Measurements from ENCODE around the gene SIK1. TPM values are rescaled to one million over a fixed set of nuclear protein-coding genes. Genes with fewer than 3 reads are reported as not detected.

Gene SIK1
- total RNA-seq, 4 donors from 2014 or later, result 3.8 to 86.6 (median 14.5) TPM

DNA sequence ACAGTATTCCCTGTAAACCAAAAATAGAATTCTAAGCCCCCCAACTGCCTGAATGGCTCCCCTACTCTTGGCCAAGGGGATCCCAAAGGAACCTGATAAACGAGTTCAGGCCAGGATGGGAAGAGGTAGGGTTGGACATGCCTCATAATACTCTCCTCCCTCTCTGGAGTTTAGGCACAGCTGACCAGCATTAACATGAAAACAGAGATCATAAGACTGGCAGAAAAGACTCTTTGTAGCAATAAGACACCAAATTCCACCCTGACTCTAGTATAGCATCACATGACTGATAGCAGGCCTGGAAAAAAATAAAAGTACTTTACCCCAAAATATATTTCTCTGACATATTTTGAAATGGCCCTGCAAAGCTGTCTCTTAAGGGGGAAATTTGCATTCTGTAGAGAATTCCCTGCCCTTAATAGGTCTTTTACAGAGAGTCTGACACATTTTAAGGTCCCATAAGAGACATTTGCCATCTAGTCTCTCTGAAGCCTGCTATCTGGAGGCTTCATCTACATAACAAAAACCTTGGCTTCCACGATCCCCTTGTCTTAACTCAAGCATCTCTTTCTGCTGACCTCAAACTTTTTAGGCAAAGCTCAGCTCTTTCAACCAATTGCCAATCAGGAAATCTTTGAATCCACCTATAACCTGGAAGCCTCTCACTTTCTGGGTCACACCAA lies 55.9 kb downstream of the SIK1 start:
- DNase-seq (ENCODE audit: low spot score) (no peak), ATAC-seq (ENCODE audit: low FRiP score) (no peak)
- TF ChIP-seq, protein P1, sequence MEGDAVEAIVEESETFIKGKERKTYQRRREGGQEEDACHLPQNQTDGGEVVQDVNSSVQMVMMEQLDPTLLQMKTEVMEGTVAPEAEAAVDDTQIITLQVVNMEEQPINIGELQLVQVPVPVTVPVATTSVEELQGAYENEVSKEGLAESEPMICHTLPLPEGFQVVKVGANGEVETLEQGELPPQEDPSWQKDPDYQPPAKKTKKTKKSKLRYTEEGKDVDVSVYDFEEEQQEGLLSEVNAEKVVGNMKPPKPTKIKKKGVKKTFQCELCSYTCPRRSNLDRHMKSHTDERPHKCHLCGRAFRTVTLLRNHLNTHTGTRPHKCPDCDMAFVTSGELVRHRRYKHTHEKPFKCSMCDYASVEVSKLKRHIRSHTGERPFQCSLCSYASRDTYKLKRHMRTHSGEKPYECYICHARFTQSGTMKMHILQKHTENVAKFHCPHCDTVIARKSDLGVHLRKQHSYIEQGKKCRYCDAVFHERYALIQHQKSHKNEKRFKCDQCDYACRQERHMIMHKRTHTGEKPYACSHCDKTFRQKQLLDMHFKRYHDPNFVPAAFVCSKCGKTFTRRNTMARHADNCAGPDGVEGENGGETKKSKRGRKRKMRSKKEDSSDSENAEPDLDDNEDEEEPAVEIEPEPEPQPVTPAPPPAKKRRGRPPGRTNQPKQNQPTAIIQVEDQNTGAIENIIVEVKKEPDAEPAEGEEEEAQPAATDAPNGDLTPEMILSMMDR (IDR thresholded peaks at IDR 0.05), result no peak

DNA sequence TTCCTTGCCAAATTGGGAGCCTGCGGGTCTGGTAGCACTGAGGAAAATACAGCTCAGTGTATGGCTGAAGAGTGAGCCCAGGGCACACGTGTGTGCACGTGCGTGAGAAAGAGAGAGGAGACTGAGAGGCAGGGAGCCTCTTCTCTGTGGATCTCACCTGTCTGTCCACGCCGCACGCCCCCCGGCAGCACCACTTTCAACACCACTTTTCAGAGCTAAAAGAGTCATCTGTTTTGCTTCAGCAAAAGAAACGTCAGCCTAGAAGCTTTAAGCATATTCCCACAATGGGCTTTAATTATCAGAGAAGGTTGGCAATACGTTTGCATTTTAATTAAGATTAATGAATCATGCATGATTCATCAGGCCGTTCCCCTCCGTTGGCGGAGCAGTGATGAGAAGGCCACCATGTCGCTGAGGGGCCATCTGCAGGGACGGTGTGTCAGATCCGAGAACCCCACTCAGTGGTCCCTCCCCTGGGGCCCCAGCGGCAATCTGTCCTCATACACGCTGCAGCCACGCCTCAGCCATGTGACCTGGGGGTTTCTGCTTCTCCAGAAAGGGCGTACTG lies 56.8 kb downstream of the SIK1 start:
- ATAC-seq (ENCODE audit: low FRiP score), result no peak
- TF ChIP-seq, protein P1 (IDR thresholded peaks at IDR 0.05), result no peak
- DNase-seq (ENCODE audit: low spot score), result no peak

DNA sequence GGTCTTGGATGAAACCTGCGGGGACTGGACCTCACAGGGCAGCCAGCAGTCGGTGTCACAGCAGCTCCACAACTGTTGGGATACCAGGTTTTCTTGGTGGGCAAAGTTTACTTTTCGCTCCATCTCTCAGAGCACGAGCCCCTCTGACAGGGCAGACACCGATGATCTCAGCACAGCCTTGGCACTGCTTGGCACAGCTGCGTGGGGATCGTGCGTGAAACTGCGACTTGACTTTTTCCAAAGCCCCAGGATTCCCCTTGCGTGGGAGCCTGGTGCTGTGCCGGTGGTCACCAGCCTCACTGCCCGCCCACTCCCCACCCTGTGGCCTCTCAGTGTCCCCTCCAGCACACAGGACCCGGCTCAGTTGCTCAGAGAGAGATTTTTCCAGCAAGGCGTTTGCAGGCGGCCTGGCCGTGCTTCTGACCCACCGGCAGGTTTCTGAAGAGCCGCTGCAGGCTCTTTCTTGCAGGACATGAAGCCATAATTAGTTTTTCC lies 57.3 kb downstream of the SIK1 start:
- ATAC-seq (ENCODE audit: low FRiP score), result no peak
- no peak for DNase-seq (ENCODE audit: low spot score)
- TF ChIP-seq, protein P1 (IDR thresholded peaks at IDR 0.05), result no peak

DNA sequence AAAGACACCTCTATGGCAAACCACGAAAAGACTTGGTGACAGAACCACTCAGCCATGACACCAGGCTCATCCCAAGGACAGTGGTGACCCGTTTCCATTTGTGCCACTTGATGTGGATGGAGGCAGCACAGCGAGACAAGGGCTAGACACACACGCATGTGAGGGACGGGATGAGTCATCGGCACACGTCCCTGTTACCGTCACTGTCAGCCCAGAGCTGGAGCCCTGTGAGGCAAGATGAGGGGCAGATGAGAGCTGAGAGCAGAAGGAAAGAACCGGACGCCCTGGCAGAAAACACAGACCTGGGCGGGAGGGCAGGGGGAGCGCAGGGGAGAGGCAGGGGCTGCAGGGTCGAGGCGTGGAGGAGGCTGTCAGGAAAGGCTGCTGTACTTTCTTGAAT lies 57.8 kb downstream of the SIK1 start:
- no peak for ATAC-seq (ENCODE audit: low FRiP score)
- TF ChIP-seq, protein P1 (IDR thresholded peaks at IDR 0.05), result no peak
- no peak for DNase-seq (ENCODE audit: low spot score)

DNA sequence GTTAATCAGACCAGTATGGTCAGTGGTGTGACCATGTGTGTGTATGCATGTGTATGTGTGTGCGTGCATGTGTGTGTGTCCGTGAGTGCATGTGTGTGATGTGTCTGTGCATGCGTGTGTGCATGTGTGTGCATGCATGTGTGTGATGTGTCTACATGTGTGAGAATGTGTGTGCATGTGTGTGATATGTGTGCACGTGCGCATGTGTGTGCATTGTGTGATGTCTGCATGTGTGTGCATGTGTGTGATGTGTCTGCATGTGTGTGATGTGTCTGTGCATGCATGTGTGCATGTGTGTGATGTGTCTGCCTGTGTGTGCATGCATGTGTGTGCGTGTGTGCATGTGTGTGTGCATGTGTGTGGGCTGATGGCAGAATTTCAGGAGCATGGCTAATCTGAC lies 58.2 kb downstream of the SIK1 start:
- no peak for ATAC-seq (ENCODE audit: low FRiP score)
- TF ChIP-seq, protein P1 (IDR thresholded peaks at IDR 0.05), result no peak
- no peak for DNase-seq (ENCODE audit: low spot score)

DNA sequence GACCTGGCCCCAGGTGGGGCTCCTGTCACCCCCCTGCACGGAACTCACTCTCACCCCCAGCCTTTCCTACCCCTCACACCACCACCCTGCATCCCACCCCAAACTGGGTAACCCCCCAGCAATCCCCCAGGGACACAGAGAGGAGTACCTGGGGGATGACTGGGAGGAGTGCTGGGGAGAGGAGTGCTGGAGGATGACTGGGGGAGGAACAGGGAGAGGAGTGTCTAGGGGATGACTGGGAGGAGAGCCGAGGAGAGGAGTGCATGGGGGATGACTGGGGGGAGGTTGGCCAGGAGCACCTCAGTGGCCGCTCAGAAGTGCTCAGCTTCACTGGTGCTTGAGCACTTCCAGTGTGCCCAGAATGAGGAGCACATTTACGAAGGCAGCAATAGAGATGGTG lies 59.1 kb downstream of the SIK1 start:
- ATAC-seq (ENCODE audit: low FRiP score) (no peak), DNase-seq (ENCODE audit: low spot score) (no peak)
- TF ChIP-seq, protein P1 (IDR thresholded peaks at IDR 0.05), result no peak

DNA sequence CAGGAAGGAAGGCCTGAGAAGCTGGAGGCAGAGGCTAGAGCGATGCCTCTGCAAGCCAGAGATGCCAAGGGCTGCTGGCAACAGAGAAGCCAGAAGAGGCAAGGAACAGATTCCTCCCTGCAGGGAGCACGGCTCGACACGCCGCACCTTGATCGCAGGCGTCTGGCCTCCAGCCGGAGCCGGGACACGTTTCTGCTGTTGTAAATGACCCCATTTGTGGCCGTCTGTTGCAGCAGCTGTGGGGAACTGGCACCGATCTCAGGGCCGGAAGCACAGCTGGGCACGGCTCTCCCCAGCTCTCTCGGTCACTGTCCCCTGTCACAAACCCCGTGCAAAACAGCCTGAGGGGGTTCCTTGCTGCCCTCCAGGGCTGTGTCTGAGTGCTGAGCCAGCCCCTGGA lies 59.6 kb downstream of the SIK1 start:
- TF ChIP-seq, protein P1 (IDR thresholded peaks at IDR 0.05), result no peak
- ATAC-seq (ENCODE audit: low FRiP score), result no peak
- DNase-seq (ENCODE audit: low spot score), result no peak
